ENCODE data around the gene ZSWIM4.

DNA sequence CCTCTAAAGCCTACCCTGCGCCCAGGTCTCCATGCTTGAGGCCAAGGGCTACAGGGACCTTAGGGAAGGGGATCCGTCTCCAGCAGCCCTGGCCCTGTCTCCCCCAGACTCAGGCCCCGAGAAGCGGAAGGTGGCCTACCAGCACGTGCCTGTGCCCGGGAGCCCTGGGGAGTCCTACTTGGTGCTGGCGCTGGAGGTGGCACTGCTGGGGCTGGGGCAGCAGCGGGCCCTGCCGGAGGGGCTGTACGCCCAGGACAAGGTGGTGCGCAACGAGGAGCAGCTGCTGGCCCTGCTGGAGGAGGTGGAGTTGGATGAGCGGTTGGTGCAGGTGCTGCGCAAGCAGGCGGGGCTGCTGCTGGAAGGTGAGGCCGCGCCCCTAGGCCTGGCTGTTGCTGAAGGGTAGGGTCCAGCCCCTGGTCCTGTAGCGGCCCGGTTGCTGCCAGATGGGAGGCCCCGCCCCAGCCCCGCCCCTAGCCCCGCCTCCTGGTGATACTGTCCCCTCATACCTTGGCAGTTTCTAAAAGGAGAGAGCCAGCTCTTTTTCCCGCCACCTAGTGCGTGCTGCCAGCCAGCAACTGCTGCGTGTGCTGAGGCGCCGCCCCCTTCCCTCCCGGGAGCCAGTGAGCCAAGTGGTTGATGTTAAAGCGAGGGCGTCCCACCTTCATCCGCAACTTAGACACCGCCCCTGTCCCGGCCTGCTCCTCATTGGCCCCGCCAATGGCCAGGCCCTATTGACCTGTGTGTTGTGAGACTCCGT is 22.6 kb downstream of the ZSWIM4 start:
- TF ChIP-seq BACH2 (CRISPR knock-in tag; IDR thresholded peaks at IDR 0.05; ENCODE audit: borderline replicate concordance) (no peak), ARNTL (CRISPR knock-in tag; IDR thresholded peaks at IDR 0.05; ENCODE audit: borderline replicate concordance, low read depth) (no peak), TOX (CRISPR knock-in tag; IDR thresholded peaks at IDR 0.05; ENCODE audit: borderline replicate concordance) (no peak), ZFP30 (CRISPR knock-in tag; IDR thresholded peaks at IDR 0.05) (no peak), ZNF565 (CRISPR knock-in tag; conservative IDR thresholded peaks at IDR 0.05; ENCODE audit: low read depth) (no peak), ESRRG (CRISPR knock-in tag; IDR thresholded peaks at IDR 0.05) (no peak), CSDC2 (CRISPR knock-in tag; IDR thresholded peaks at IDR 0.05) (no peak)
- TF ChIP-seq, protein P1, sequence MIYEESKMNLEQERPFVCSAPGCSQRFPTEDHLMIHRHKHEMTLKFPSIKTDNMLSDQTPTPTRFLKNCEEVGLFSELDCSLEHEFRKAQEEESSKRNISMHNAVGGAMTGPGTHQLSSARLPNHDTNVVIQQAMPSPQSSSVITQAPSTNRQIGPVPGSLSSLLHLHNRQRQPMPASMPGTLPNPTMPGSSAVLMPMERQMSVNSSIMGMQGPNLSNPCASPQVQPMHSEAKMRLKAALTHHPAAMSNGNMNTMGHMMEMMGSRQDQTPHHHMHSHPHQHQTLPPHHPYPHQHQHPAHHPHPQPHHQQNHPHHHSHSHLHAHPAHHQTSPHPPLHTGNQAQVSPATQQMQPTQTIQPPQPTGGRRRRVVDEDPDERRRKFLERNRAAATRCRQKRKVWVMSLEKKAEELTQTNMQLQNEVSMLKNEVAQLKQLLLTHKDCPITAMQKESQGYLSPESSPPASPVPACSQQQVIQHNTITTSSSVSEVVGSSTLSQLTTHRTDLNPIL (CRISPR knock-in tag; IDR thresholded peaks at IDR 0.05; ENCODE audit: low read depth), result no peak
- TF ChIP-seq, protein P2, sequence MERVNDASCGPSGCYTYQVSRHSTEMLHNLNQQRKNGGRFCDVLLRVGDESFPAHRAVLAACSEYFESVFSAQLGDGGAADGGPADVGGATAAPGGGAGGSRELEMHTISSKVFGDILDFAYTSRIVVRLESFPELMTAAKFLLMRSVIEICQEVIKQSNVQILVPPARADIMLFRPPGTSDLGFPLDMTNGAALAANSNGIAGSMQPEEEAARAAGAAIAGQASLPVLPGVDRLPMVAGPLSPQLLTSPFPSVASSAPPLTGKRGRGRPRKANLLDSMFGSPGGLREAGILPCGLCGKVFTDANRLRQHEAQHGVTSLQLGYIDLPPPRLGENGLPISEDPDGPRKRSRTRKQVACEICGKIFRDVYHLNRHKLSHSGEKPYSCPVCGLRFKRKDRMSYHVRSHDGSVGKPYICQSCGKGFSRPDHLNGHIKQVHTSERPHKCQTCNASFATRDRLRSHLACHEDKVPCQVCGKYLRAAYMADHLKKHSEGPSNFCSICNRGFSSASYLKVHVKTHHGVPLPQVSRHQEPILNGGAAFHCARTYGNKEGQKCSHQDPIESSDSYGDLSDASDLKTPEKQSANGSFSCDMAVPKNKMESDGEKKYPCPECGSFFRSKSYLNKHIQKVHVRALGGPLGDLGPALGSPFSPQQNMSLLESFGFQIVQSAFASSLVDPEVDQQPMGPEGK (CRISPR knock-in tag; IDR thresholded peaks at IDR 0.05; ENCODE audit: borderline replicate concordance), result no peak

Measured in SK-N-SH treated with all-trans-retinoic acid at 6 μM for 48 hours (cell line).